Thyroid gland (tissue), 4 donors: Measurements from ENCODE around the gene METRNL. TPM values are rescaled to one million over a fixed set of nuclear protein-coding genes. Genes with fewer than 3 reads are reported as not detected.

Source experiments
- DNase-seq, 2 donors: peaks; one replicate each; pipeline ENCODE4 v3.0.0-alpha.2; 2019
- H3K27ac ChIP-seq, 3 donors: fragments of 200-600 bp; sonication (generic); 1 replicate in 2 of 3; 2 replicates in 1 of 3; pipeline ENCODE4 v1.5.1; 2016 to 2019; ENCODE audit warnings: mild to moderate bottlenecking in 1 of 3, moderate library complexity in 1 of 3
- H3K27me3 ChIP-seq: fragments of 200-600 bp; sonication (generic); one replicate; pipeline ENCODE4 v1.5.1; 2019
- H3K36me3 ChIP-seq, 2 donors: fragments of 200-600 bp; sonication (generic); one replicate each; pipeline ENCODE4 v1.5.1; 2016 to 2019
- H3K4me1 ChIP-seq, 2 donors: fragments of 200-600 bp; sonication (generic); one replicate each; pipeline ENCODE4 v1.5.1; 2017 to 2019
- H3K4me3 ChIP-seq, 3 donors: fragments of 200-600 bp; sonication (generic); replicated peaks in 1 of 3; 1 replicate in 2 of 3; 2 replicates in 1 of 3; pipeline ENCODE4 v1.5.1; 2016; ENCODE audit warnings: mild to moderate bottlenecking in 1 of 3
- H3K9me3 ChIP-seq: fragments of 200-600 bp; sonication (generic); one replicate; pipeline ENCODE4 v1.5.1; 2017
- POLR2A ChIP-seq, 2 donors: fragments of 450-650 bp; IDR thresholded peaks; one replicate each; pipeline ENCODE4 v1.6.1; 2017; ENCODE audit warnings: antibody characterized with exemption in 2 of 2, mild to moderate bottlenecking in 2 of 2, moderate library complexity in 1 of 2
- WGBS, 2 donors: methylation state at CpG; one replicate each; pipeline ENCODE4 v1.1.5; 2017; 5-methylcytosine and 5-hydroxymethylcytosine counted together
- intact Hi-C: fragments of 100-400 bp; cut with DNase I; formaldehyde crosslinking; loops from one replicate; pipeline ENCODE4 v1.15.1; 2023
- total RNA-seq, 4 donors: library from RNA; depleted of rRNA; stranded (reverse); fragments of >200 nt; gene quantifications; one replicate each; pipeline ENCODE4 v1.2.3, GENCODE V29; 2016
- TF ChIP-seq, protein P1 (sequence below), 6 experiments: fragments of 200-600 bp in 3 of 6; fragments of 450-650 bp in 3 of 6; sonication (generic) in 3 of 6; IDR thresholded peaks; one replicate each; pipeline ENCODE4 v1.5.1; 2016 to 2019; ENCODE audit warnings: antibody characterized with exemption in 6 of 6, mild to moderate bottlenecking in 2 of 6, inconsistent platforms in 1 of 6, moderate library complexity in 1 of 6

The METRNL gene
- total RNA-seq, 4 donors from 2014 or later: 57.5 to 89.7 (median 73.3) TPM

- intact Hi-C loops: no loop called here
- H3K27ac ChIP-seq: peak overlapping the region; percentile 49 to 82 (median 50)
- no peaks in the 10 kb centered on the region for H3K27me3 ChIP-seq
- no peak for DNase-seq
- H3K9me3 ChIP-seq: no peaks in the 10 kb centered on the region
- peaks cover 20 to 32% of the 10 kb centered on the region in 2 donors for H3K4me1 ChIP-seq
- no peak overlapping the region for H3K4me3 ChIP-seq
- H3K36me3 ChIP-seq: peaks cover 27 to 32% of the 10 kb centered on the region in 2 donors
- no peak for TF ChIP-seq POLR2A (IDR thresholded peaks at IDR 0.05)
- TF ChIP-seq, protein P1, sequence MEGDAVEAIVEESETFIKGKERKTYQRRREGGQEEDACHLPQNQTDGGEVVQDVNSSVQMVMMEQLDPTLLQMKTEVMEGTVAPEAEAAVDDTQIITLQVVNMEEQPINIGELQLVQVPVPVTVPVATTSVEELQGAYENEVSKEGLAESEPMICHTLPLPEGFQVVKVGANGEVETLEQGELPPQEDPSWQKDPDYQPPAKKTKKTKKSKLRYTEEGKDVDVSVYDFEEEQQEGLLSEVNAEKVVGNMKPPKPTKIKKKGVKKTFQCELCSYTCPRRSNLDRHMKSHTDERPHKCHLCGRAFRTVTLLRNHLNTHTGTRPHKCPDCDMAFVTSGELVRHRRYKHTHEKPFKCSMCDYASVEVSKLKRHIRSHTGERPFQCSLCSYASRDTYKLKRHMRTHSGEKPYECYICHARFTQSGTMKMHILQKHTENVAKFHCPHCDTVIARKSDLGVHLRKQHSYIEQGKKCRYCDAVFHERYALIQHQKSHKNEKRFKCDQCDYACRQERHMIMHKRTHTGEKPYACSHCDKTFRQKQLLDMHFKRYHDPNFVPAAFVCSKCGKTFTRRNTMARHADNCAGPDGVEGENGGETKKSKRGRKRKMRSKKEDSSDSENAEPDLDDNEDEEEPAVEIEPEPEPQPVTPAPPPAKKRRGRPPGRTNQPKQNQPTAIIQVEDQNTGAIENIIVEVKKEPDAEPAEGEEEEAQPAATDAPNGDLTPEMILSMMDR (IDR thresholded peaks at IDR 0.05): no peak
- 77 to 79% methylated on average over 4 to 15 of the region's 32 CpGs for WGBS, 2 donors
Observed at GRCh38 chr17:83090444-83091256, 11.2 kb downstream of the METRNL start.

GRCh38 chr17:83091257-83092141, 12.1 kb downstream of the METRNL start:
- WGBS, 2 donors: 61 to 62% methylated on average over 33 to 34 of the region's 35 CpGs
- H3K27ac ChIP-seq: peak overlapping the region; percentile 50 to 82 (median 62)

DNA sequence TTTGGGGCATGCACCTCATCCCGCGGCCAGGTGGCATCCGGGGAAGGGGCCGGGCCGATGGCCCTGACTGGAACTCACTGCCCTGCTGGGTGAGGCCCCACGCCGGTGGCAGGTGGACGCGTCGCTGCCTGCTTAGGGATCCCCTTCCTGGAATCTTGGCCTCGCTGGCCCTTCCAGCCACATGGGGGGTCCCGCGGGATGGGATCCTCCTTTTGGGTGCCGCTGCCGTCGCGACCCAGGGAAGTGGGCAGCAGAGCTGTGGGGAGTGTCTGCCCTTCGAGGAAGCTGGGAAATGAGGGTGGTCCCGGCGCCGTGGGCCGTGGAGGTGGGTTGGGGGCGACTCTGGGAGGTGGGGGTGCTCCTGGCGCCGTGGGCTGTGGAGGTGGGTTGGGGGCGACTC, 12.8 kb downstream of the METRNL start:
- no peak for DNase-seq
- no peaks in the 10 kb centered on the region for H3K9me3 ChIP-seq
- H3K27ac ChIP-seq: peak overlapping the region in 2 of 3 donors; percentile 50 to 82
- peaks cover 29 to 31% of the 10 kb centered on the region in 2 donors for H3K36me3 ChIP-seq
- WGBS, 2 donors: 94 to 100% methylated on average over 2 to 16 of the region's 26 CpGs
- intact Hi-C loops: no loop called here
- H3K4me3 ChIP-seq: no peak overlapping the region
- H3K4me1 ChIP-seq: peaks cover 26 to 39% of the 10 kb centered on the region in 2 donors
- no peak for TF ChIP-seq POLR2A (IDR thresholded peaks at IDR 0.05)
- TF ChIP-seq, protein P1 (IDR thresholded peaks at IDR 0.05): no peak
- H3K27me3 ChIP-seq: no peaks in the 10 kb centered on the region

More at GRCh38 chr17:83091257-83092141, 12.1 kb downstream of the METRNL start:
- TF ChIP-seq POLR2A (IDR thresholded peaks at IDR 0.05): no peak
- TF ChIP-seq, protein P1 (IDR thresholded peaks at IDR 0.05): no peak
- intact Hi-C loops: no loop called here
- Histone ChIP-seq H3K9me3 (no peaks in the 10 kb centered on the region), H3K4me1 (peaks cover 21 to 34% of the 10 kb centered on the region in 2 donors), H3K36me3 (peaks cover 29 to 31% of the 10 kb centered on the region in 2 donors), H3K27me3 (no peaks in the 10 kb centered on the region), H3K4me3 (no peak overlapping the region)
- DNase-seq: peak; percentile 61 to 67

- 78 to 86% methylated on average over 19 to 20 of the region's 22 CpGs for WGBS, 2 donors
- Histone ChIP-seq H3K27me3 (no peaks in the 10 kb centered on the region), H3K36me3 (peaks cover 29 to 31% of the 10 kb centered on the region in 2 donors), H3K4me3 (no peak overlapping the region), H3K9me3 (no peaks in the 10 kb centered on the region), H3K27ac (no peak overlapping the region), H3K4me1 (peaks cover 34 to 46% of the 10 kb centered on the region in 2 donors)
- DNase-seq: no peak
- TF ChIP-seq, protein P1 (IDR thresholded peaks at IDR 0.05): no peak
- TF ChIP-seq POLR2A (IDR thresholded peaks at IDR 0.05): no peak
- intact Hi-C loops: no loop called here
Observed at GRCh38 chr17:83092931-83093330, 13.5 kb downstream of the METRNL start.
